T1000 (cell line): ENCODE data around the gene CACNA2D2.

ENCODE experiments used
- DNase-seq: peaks from one replicate; lab custom pipeline; 2025; ENCODE audit warnings: mixed read lengths; lab: John Stamatoyannopoulos, UW

CACNA2D2 gene

DNA sequence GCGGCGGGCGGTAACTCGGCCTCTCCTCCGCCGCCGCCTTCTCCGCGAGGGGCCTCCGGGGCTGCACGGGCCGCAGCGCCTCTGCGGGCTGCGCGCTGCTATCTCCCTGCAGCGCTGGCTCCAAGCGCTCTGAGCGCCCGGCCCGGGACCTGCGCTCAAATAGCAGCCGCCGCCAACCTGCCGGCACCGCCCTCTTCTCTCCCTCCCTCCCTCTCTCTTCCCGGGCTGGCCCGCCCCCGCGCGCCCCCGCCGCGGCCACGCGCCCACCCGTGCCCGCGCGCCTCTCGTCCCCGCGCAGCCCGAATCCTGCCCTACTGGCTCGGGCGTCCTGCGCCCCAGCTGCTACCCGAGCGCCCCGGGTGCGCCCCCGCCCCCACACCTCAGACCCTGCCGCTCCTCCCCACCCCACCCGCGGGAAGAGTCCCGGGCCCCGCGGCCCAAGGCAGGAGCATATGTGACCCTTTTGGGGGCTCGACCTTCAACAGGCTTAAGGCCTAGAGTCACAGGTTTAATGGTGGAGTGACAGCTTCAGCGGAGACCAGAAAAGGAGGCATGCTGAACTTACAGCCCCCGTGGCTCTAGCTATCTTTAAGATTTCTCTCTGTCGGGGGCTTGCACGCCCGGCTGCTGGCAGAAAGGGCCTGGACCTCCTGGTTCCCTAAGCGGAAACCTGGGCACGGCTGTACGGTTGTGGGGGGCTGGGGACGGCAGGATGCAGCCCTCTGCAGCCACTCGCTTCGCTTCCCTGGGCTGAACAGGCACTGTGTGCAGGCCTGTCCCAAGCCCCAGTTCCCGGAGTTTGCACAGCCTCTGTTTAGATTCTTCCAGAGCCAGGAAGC, at the start of gene CACNA2D2:
Gene CACNA2D2, minus strand, starts transcription at position 131 of the 839 bp plus-strand sequence. CDS start 211 bp downstream, outside the sequence.
- DNase-seq: no peak

DNA sequence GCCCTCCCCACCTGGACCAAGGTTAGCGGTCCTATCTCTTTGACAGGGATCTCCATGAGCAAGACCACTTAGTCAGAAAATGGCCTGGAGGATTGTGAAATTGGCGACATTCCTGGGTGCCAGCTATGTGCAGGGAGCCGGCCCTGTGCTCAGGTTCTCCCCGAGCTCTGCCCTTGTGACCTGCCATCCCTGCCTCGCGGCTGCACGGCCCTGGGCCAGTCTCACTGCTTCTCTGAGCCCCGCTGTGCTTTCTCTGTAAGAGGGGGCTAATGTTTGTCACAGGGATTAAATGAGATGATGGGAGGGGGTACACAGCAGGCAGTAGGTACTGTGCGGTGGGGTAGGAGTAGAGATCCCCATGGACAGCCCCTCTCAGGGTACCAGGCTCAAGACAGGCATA, 49.2 kb upstream of the CACNA2D2 start:
- DNase-seq: no peak

GRCh38 chr3:50551681-50552435, 48.4 kb upstream of the CACNA2D2 start:
- DNase-seq: no peak

- DNase-seq: no peak
These were observed 47.7 kb upstream of the CACNA2D2 start for GRCh38 chr3:50551054-50551659.

DNA sequence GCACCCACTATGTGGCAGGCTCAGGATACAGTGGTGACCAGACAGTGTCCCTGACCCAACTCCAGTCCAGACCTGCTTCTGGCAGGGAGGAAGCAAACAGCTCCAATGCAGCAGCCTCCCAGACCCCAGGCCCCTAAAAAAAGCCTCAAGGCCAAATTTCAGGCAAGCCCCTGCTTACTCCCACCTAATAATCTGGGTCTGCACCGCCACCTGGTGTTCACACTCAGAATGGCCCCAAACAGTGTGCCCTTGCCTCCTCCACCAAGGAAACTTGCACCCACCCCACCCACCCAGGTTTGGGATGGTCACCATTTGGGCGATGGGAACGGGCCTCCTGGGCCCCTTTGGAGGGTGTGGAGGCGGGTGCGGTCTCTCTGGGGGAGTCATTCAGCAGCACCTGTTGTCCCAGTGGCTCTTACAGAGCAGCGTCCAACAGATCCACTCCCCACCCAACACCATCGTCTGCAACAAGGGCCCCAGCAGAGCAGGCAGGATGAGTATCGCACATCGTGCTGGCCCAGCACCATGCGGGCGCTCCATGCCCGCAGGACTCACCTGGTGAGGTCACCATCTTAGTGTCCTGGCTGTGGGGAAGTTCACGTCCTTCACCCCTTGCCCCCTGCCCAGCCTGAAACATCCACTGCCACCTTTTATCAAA, 46.8 kb upstream of the CACNA2D2 start:
- peak; percentile 31 for DNase-seq

- DNase-seq: no peak
These were observed 45.8 kb upstream of the CACNA2D2 start for GRCh38 chr3:50549226-50549625.

GRCh38 chr3:50545781-50546180, 42.3 kb upstream of the CACNA2D2 start:
- no peak for DNase-seq

DNA sequence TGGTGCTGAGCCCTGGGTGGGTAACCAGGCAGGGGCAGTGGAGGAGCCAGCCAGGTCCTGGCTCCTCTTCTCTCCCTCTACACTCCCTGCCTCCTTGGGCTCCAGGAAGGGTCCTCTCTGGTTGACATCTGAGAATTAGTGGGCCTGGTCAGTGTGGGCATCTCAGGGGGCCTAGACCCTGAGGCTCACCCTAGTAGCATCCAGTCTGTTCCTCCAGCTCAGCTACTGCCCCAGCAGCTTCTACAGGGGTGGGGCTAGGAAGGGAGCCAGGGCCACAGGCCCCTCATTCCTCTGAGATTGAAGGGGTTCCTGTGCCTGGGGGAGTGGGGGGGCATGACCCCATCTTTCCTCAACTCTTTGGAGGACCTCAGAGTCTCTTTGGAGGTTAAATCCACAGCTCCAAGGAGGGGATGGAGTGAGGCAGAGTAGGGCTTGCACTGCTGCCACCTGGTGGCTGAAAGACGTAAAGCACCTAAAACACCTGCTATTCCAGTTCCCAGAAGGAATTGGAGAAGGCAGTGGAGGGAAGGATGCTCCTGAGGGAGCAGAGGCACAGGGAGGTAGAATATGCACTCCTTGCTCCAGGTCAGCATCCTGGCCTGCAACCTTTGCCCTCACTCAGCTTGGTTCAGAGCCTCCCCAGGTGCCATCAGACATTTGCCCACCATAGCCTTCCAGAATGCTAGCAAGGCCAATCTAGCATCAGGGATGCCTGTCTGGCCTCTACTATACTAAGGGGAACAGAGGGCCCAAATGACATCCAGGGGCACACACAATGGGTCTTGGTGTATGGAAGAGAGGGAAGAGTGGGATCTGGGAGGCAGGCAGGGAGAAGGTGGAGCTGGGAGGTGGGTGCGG, 39.0 kb upstream of the CACNA2D2 start:
- DNase-seq: peak; percentile 65

GRCh38 chr3:50539356-50540286, 36.2 kb upstream of the CACNA2D2 start:
- DNase-seq: no peak

- no peak for DNase-seq
These were observed 34.1 kb upstream of the CACNA2D2 start for GRCh38 chr3:50537421-50538129.

- DNase-seq: no peak
These were observed 33.2 kb upstream of the CACNA2D2 start for GRCh38 chr3:50536471-50537180.

GRCh38 chr3:50534681-50535330, 31.4 kb upstream of the CACNA2D2 start:
- DNase-seq: no peak

- no peak for DNase-seq
These were observed 30.5 kb upstream of the CACNA2D2 start for GRCh38 chr3:50533807-50534461.

DNA sequence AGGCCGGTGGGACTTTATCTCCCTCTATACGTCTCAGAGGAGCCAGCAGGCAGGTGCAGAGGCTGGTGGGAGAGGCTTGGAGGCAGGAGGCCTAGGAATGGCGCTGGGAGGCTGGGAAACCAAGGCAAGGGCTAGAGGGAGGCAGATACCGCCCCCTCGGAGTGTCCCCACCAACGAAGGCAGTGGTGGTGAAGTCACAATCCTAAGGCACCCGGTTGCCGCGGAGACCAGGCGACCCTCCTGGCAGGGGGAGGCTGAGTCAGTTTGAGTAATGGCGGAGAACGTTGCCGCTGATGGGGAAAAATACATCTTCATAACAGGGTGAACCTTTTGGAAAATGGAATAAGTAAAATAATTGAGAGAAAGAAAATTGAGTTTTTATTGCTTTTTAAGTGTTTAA, 29.9 kb upstream of the CACNA2D2 start:
- DNase-seq: no peak

DNA sequence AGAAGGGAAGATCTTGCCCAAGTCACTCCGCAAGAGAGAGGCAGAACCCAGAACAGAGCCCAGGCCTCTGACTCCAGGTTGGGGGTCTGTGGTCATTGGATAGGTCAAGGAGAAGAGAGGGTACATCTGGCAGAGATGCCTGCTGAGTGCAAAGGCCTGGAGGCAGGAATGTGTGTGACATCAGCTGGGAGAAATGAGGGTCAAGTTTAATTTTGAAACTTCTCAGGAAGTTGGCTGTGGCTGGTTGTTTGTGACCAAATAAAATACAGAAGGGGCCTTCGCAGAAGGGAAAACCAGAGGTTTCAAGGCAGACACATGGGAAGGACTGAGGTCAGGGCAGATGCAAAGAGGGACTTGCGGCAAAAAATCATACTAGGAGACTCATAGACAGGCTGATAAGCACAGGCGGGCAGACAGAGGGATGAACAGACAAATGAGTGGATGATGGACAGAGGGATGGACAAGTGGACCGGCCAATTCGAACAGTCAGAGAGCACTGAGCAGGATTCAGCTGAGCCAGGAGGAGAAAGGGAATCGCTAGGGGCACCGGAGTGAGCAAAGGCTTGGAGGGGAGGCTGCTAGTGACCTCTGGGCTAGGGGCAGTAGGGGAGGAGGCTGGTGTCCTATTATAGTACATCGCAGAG, 28.8 kb upstream of the CACNA2D2 start:
- no peak for DNase-seq

DNA sequence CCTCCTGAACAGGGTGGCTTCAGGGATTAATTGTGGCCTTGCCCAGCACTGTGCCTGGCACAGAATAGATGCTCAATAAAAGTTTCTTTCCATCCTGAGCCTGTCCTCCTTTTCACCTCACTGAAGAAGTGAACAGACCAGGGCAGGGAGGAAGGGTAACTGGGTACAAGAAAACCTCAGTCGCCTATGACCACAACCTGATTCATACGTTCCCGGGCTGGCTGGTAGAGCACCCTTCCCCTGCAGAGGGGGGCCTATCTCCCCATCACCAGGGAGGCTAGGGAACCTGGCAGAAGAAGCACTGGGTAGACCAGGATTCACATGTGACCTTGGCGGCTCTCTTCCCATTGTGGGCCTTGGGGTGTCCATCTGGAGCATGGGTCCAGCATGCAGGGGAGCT, 27.8 kb upstream of the CACNA2D2 start:
- no peak for DNase-seq
